Endothelial cell of umbilical vein (primary cell): ENCODE results near the gene PGBD5. TPM values are rescaled to one million over a fixed set of nuclear protein-coding genes. Genes with fewer than 3 reads are reported as not detected.

Source experiments
- BruUV-seq: library from RNA; stranded (reverse); fragments of 400-500 nt; replicated peaks from 2 replicates; lab custom pipeline; 2021; lab: Mats Ljungman, UMichigan
- CTCF ChIA-PET: fragments of 300-600, 350-600 bp; sonication (Branson Sonifier 250); formaldehyde crosslinking; loops from one replicate; lab custom pipeline; 2021; ENCODE audit warnings: antibody characterized with exemption, inconsistent platforms; lab: Charles Lee
- POLR2A ChIA-PET: fragments of 300-600, 350-600 bp; sonication (Branson Sonifier 250); formaldehyde crosslinking; loops from one replicate; lab custom pipeline; 2021; ENCODE audit warnings: antibody characterized with exemption, inconsistent platforms; lab: Charles Lee
- DNase-seq: peaks from one replicate; pipeline ENCODE4 v3.0.0-alpha.2; 2011; ENCODE audit warnings: low read depth, low spot score
- FAIRE-seq: peaks from 2 replicates; lab custom pipeline; 2011; peaks lifted over from hg19 to GRCh38; lab: Jason Lieb, UNC
- H2AFZ ChIP-seq: 2 replicates; pipeline ENCODE4 v1.6.0; 2012; ENCODE audit warnings: low read depth, low read length, control low read depth, inconsistent platforms
- H3K27ac ChIP-seq: 2 replicates; pipeline ENCODE4 v1.5.1; 2011; ENCODE audit warnings: low read depth, mild to moderate bottlenecking, control low read depth, low read length, moderate library complexity; ENCODE audit not compliant: insufficient read depth
- H3K27me3 ChIP-seq, 2 experiments: 2 replicates each; pipeline versions ENCODE4 v1.6.0 to v1.6.1; 2011; ENCODE audit warnings: low read length in 2 of 2, mixed read lengths in 1 of 2; ENCODE audit not compliant: control insufficient read depth in 2 of 2, insufficient read depth in 2 of 2
- H3K36me3 ChIP-seq, 2 experiments: 2 replicates in 1 of 2; 3 replicates in 1 of 2; pipeline ENCODE4 v1.5.1; 2011; ENCODE audit warnings: low read length in 2 of 2, mild to moderate bottlenecking in 1 of 2, moderate library complexity in 1 of 2; ENCODE audit not compliant: control insufficient read depth in 2 of 2, insufficient read depth in 2 of 2; ENCODE audit errors: extremely low read depth in 1 of 2
- H3K4me1 ChIP-seq: 3 replicates; pipeline ENCODE4 v1.5.1; 2011; ENCODE audit warnings: mild to moderate bottlenecking, low read length; ENCODE audit not compliant: control insufficient read depth, insufficient read depth; ENCODE audit errors: extremely low read depth
- H3K4me2 ChIP-seq: 2 replicates; pipeline ENCODE4 v1.6.1; 2011; ENCODE audit warnings: low read length, control low read depth, mixed read lengths; ENCODE audit not compliant: insufficient read depth
- H3K4me3 ChIP-seq, 3 experiments: fragments of 200-600 bp in 1 of 3; sonication (generic), shearing (Covaris generic) in 1 of 3; replicated peaks in 1 of 3; 2 replicates each; pipeline ENCODE4 v1.5.1; 2011 to 2016; ENCODE audit warnings: control low read depth in 3 of 3, low read length in 3 of 3, mild to moderate bottlenecking in 2 of 3, inconsistent platforms in 1 of 3, low read depth in 1 of 3, moderate library complexity in 1 of 3; ENCODE audit not compliant: insufficient read depth in 1 of 3
- H3K79me2 ChIP-seq: 2 replicates; pipeline ENCODE4 v1.6.0; 2012; ENCODE audit warnings: low read length, inconsistent platforms; ENCODE audit not compliant: control insufficient read depth, insufficient read depth
- H3K9ac ChIP-seq: replicated peaks from 2 replicates; pipeline ENCODE3; 2011; ENCODE audit warnings: low read length, control low read depth; ENCODE audit not compliant: insufficient read depth; ENCODE audit errors: extremely low read depth
- H3K9me1 ChIP-seq: replicated peaks from 3 replicates; pipeline ENCODE4 v1.6.0; 2011; ENCODE audit warnings: mild to moderate bottlenecking, low read length; ENCODE audit not compliant: control insufficient read depth, insufficient read depth; ENCODE audit errors: extremely low read depth
- H3K9me3 ChIP-seq: replicated peaks from 2 replicates; pipeline ENCODE4 v1.5.1; 2012; ENCODE audit warnings: low read length, inconsistent platforms; ENCODE audit not compliant: control insufficient read depth, insufficient read depth
- H4K20me1 ChIP-seq: replicated peaks from 2 replicates; pipeline ENCODE3; 2011; ENCODE audit warnings: mild to moderate bottlenecking, low read length; ENCODE audit not compliant: control insufficient read depth, insufficient read depth; ENCODE audit errors: extremely low read depth
- CTCF ChIP-seq, 2 donors: IDR thresholded peaks; 1 replicate in 1 of 2; 2 replicates in 1 of 2; pipeline ENCODE4 v1.5.1; 2011; ENCODE audit warnings: low read length in 2 of 2, mild to moderate bottlenecking in 2 of 2, moderate library complexity in 2 of 2, control low read depth in 1 of 2, inconsistent platforms in 1 of 2, low read depth in 1 of 2; ENCODE audit not compliant: insufficient read depth in 1 of 2; ENCODE audit errors: extremely low read depth in 1 of 2
- EZH2 ChIP-seq: IDR thresholded peaks from 2 replicates; pipeline ENCODE4 v1.6.1; 2012; ENCODE audit warnings: borderline replicate concordance, low read depth, mild to moderate bottlenecking, moderate library complexity, low read length, inconsistent platforms; ENCODE audit not compliant: severe bottlenecking
- FOS ChIP-seq: IDR thresholded peaks from 2 replicates; pipeline ENCODE4 v1.6.1; 2011; ENCODE audit warnings: mild to moderate bottlenecking, low read length, moderate library complexity, borderline replicate concordance; ENCODE audit not compliant: insufficient read depth
- GATA2 ChIP-seq: IDR thresholded peaks from 2 replicates; pipeline ENCODE4 v1.7.0; 2011; ENCODE audit warnings: low read depth, mild to moderate bottlenecking, moderate library complexity, mixed read lengths, low read length; ENCODE audit not compliant: insufficient read length, insufficient read depth
- JUN ChIP-seq: IDR thresholded peaks from 2 replicates; pipeline ENCODE4 v1.6.1; 2011; ENCODE audit warnings: borderline replicate concordance, low read depth; ENCODE audit not compliant: insufficient read length, insufficient read depth
- MAX ChIP-seq: IDR thresholded peaks from 2 replicates; pipeline ENCODE4 v1.6.1; 2011; ENCODE audit not compliant: insufficient read depth, insufficient read length
- MYC ChIP-seq: IDR thresholded peaks from one replicate; pipeline ENCODE4 v1.6.1; 2011; ENCODE audit warnings: mild to moderate bottlenecking, low read depth, low read length
- POLR2A ChIP-seq: IDR thresholded peaks from 2 replicates; pipeline ENCODE4 v1.6.1; 2012; ENCODE audit warnings: low read depth, mild to moderate bottlenecking, control low read depth, low read length
- POLR2AphosphoS5 ChIP-seq: IDR thresholded peaks from 2 replicates; pipeline ENCODE4 v1.6.1; 2012; ENCODE audit warnings: low read depth, mild to moderate bottlenecking, control low read depth, low read length, moderate library complexity; ENCODE audit not compliant: insufficient read depth
- dilution Hi-C: fragments of 300-500 bp; cut with MboI; formaldehyde crosslinking; loops from one replicate; pipeline ENCODE4 v1.15.0; 2019; ENCODE audit warnings: low sequenced_read_pairs; ENCODE audit not compliant: extremely low pct_ligation_motif_present
- intact Hi-C: fragments of 100-400 bp; cut with micrococcal nuclease; formaldehyde crosslinking; loops from one replicate; pipeline ENCODE4 v1.10.0; 2022
- polyA plus RNA-seq, 4 experiments: library from polyadenylated mRNA; depleted of rRNA in 3 of 4; stranded (reverse) in 3 of 4; unstranded in 1 of 4; fragments of >200 nt; gene quantifications; 2 replicates each; pipeline versions ENCODE4 v1.2.1 to v1.2.3, GENCODE V29; 2011 to 2012; ENCODE audit warnings: missing spikeins in 1 of 4
- total RNA-seq: library from RNA; stranded (reverse); gene quantifications from 2 replicates; pipeline ENCODE4 v1.2.3, GENCODE V29; 2021

PGBD5 gene
- total and polyA plus RNA-seq, 2 donors (not counting 3 experiments of a cell fraction or from before 2014, with no cell fraction given), result 0.03 TPM; not detected in 1

GRCh38 chr1:230416430-230416829 lies 9.7 kb downstream of the PGBD5 start:
- DNase-seq (no peak), FAIRE-seq (no peak)
- Histone ChIP-seq H3K9me3 (no peaks in the 10 kb centered on the region), H3K4me3 (no peak overlapping the region), H3K9ac (no peak overlapping the region), H3K9me1 (no peaks in the 10 kb centered on the region), H2AFZ (no peak overlapping the region), H4K20me1 (no peaks in the 10 kb centered on the region), H3K27ac (no peak overlapping the region), H3K27me3 (no peaks in the 10 kb centered on the region), H3K4me2 (no peak overlapping the region), H3K36me3 (no peaks in the 10 kb centered on the region), H3K79me2 (no peaks in the 10 kb centered on the region), H3K4me1 (no peaks in the 10 kb centered on the region)
- ChIA-PET POLR2A (no interaction called here), CTCF (no interaction called here)
- dilution Hi-C loops, result no loop called here
- TF ChIP-seq JUN, result no peak
- no peak for TF ChIP-seq FOS
- no peak for TF ChIP-seq MAX
- no peak for TF ChIP-seq CTCF (IDR thresholded peaks at IDR 0.05; ENCODE audit: extremely low read depth in 1 of 2, insufficient read depth in 1 of 2, low read depth in 1 of 2, low read length in 2 of 2)
- no peak for TF ChIP-seq POLR2A
- TF ChIP-seq EZH2, result no peak
- no peak for TF ChIP-seq GATA2
- TF ChIP-seq MYC, result no peak
- TF ChIP-seq POLR2AphosphoS5, result no peak
- intact Hi-C loops, result no loop called here
- BruUV-seq, result no TSS peak
